ENCODE measurements around the gene RIN3.

DNA sequence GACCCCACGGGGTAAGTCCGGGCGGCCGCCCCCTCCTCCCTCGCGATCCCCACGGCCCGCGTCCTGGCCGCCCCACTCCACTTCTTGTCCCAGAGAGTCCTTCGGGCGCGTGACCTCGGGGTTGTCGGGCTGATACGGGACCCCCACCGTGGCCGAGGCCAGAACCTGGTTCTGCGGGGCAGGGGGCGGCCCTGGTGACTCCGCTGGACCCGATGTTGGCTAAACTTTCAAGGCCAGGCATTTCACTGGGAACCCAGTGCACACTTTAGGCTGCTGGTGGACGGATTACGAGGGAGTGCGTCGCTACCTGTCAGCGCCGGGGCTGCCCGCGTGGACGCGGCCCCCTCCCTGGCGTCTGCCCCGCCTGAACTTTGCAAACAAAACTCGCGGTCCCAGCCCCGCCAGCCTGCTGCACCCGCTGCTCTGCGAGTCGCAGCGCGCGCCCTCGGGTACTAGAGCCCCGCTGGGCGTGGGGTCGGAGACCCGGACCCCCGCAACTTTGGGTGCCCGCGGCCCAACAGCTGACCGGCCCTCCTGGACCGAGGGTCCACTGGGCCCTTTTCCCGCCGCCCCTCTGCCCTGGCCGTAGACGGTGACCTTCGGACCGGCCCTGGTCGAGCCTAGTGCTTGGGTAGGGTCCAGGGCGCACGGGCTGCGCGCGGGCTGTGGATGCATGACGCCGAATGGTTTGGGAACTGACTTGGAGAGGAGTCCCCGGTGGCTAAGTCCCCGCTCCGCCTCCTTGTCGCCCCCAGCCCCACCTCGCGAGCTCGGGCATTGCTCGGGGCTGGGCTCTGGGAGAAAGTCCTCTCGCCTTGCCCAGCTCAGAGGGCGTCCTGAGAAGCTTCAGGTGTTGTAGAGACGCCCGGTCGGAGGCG is 624 bp downstream of the RIN3 start:
- no peak for TF ChIP-seq SMC3 (IDR thresholded peaks at IDR 0.05; ENCODE audit: borderline replicate concordance, low read length)
- TF ChIP-seq NFYB (IDR thresholded peaks at IDR 0.05; ENCODE audit: insufficient read depth, low read depth, low read length): no peak
- no peak for TF ChIP-seq EGR1 (IDR thresholded peaks at IDR 0.05; ENCODE audit: borderline replicate concordance in 1 of 2, low read depth in 2 of 2, low read length in 2 of 2)
- no peak for TF ChIP-seq TAF1 (IDR thresholded peaks at IDR 0.05; ENCODE audit: borderline replicate concordance, low read depth, low read length)
- TF ChIP-seq, protein P1, sequence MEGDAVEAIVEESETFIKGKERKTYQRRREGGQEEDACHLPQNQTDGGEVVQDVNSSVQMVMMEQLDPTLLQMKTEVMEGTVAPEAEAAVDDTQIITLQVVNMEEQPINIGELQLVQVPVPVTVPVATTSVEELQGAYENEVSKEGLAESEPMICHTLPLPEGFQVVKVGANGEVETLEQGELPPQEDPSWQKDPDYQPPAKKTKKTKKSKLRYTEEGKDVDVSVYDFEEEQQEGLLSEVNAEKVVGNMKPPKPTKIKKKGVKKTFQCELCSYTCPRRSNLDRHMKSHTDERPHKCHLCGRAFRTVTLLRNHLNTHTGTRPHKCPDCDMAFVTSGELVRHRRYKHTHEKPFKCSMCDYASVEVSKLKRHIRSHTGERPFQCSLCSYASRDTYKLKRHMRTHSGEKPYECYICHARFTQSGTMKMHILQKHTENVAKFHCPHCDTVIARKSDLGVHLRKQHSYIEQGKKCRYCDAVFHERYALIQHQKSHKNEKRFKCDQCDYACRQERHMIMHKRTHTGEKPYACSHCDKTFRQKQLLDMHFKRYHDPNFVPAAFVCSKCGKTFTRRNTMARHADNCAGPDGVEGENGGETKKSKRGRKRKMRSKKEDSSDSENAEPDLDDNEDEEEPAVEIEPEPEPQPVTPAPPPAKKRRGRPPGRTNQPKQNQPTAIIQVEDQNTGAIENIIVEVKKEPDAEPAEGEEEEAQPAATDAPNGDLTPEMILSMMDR (IDR thresholded peaks at IDR 0.05 in 2 of 3, conservative IDR thresholded peaks at IDR 0.05 in 1 of 3; ENCODE audit: control insufficient read depth in 2 of 3, extremely low read depth in 1 of 3, insufficient read depth in 1 of 3, low read depth in 3 of 3, low read length in 3 of 3): no peak
- TF ChIP-seq PML (IDR thresholded peaks at IDR 0.05; ENCODE audit: low read length): no peak
- TF ChIP-seq, protein P2, sequence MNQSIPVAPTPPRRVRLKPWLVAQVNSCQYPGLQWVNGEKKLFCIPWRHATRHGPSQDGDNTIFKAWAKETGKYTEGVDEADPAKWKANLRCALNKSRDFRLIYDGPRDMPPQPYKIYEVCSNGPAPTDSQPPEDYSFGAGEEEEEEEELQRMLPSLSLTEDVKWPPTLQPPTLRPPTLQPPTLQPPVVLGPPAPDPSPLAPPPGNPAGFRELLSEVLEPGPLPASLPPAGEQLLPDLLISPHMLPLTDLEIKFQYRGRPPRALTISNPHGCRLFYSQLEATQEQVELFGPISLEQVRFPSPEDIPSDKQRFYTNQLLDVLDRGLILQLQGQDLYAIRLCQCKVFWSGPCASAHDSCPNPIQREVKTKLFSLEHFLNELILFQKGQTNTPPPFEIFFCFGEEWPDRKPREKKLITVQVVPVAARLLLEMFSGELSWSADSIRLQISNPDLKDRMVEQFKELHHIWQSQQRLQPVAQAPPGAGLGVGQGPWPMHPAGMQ (IDR thresholded peaks at IDR 0.05; ENCODE audit: borderline replicate concordance): no peak
- no peak for TF ChIP-seq POU2F2 (IDR thresholded peaks at IDR 0.05; ENCODE audit: borderline replicate concordance, low read depth, low read length)
- TF ChIP-seq SIN3A (IDR thresholded peaks at IDR 0.05; ENCODE audit: low read depth, low read length): no peak; the same call in 1 of the 2 replicates
- TF ChIP-seq MTA2 (IDR thresholded peaks at IDR 0.05; ENCODE audit: low read depth): no peak
